NCI-H345 treated with DMSO at 0.1 percent for 48 hours (cell line): ENCODE data around the gene NR1H3.

ENCODE experiments used
- DNase-seq: peaks from one replicate; lab custom pipeline; 2025; ENCODE audit not compliant: unreplicated experiment; lab: John Stamatoyannopoulos, UW

The NR1H3 gene

DNA sequence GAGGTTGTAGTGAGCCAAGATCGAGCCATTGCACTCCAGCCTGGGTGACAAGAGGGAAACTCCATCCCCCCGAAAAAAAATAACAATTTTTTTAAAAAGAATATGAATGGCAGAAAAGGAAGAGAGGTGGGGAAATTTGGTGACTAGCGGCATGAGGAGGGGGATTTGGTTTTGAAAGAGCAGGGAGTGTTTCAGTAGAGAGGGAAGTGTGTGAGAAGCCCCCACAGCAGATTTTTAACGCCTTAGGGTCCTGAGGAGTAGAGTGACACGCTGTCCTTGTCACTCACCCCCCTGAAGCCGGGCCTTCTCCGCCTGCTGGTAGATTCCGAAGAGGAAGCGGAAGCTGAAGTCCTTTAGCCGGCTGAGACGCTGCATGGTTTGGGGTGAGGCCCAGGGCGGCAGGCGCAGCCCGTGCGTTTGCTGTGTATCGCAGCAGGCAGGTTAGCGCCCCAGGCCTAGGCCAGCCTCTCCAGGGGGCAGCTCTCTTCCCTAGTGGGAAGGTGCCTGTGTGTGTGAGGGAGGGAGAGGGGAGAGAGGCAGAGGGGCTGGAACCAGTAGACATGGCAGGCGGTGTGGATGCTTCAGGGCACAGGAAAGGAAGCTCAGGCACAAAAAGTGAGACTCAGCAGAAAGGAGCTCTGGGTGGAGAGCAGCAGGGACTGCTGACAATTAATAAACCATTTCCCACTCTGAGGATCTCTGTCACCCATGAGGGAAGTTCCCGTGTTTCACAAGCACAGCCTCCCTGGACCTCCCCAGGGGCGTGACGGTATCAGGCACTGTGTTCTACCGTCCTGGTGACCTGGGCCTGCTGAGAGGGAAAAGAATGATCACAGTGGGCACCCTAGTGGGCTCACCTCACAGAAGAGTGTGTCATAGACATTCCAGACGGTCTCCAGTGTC lies 13.1 kb upstream of the NR1H3 start:
- no peak for DNase-seq

DNA sequence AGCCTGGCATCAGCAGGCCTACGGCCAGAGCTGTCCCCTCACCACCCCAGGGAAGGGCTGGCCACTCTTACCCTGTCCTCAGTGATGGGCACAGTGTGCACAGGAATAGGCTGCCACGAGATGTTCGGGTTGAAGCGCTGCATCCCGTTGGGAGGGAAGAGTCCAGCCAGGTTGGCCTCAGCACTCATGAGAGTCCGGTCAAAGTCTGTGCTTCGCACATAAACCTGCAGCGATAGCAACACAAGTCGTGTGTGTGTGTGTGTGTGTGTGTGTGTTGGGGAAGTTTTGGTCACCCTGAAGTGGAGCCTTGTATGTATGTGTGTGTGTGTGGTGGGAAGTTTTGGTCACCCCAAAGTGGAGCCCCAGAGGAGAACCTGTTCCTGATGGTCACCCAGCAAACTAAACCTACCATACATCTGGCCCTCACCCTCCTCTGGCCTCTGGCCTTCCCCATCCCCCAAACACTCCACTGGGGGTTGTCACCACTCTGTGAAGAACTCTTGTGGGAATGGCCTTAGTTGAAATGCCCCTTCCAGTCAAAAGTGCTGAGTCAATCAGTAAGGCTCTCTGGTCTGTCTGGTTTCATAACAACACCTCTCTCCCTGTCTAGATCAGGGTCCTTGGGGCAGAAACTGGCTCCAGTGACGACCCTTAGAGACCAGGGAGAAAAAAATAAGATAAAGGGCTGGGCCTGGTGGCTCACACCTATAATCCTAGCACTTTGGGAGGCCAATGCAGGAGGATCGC lies 12.0 kb upstream of the NR1H3 start:
- DNase-seq: no peak

DNA sequence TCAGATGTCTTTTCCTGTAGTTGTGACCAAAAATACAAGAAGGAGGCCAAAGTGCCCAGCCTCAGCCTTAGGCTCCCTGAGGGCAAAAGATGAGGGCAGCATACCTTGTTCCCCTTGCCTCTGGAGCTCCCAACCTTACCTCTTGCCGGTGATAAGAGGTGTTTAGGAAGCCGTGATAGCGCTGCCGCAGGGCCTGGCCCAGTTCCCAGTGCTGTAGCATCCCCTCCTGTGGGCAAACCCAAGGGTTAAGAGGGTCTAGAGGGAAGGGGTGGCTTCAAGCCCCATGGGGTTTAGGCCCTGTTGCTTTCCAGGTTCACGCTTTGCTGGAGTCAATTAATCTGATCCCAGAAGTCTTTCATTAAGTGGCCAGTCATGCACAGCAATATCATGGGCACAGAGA lies 10.3 kb upstream of the NR1H3 start:
- no peak for DNase-seq

DNA sequence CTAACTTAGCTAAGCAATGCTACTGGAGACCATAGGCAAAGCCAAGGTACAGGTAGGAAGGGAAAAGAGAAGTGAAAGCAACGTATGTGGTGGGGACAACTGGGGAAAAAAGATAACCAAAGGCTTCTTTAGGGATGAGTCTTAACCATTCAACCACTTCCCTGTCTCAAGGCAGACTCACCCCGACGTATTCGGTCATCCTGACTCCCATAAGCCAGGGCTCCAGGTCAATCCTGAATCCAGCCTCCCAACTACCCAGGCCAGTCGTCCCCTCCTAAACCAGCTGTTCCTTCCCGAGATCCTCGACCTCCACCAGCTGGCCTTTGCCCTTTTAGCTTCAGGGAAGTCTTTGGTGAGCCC lies 9.5 kb upstream of the NR1H3 start:
- DNase-seq: no peak

DNA sequence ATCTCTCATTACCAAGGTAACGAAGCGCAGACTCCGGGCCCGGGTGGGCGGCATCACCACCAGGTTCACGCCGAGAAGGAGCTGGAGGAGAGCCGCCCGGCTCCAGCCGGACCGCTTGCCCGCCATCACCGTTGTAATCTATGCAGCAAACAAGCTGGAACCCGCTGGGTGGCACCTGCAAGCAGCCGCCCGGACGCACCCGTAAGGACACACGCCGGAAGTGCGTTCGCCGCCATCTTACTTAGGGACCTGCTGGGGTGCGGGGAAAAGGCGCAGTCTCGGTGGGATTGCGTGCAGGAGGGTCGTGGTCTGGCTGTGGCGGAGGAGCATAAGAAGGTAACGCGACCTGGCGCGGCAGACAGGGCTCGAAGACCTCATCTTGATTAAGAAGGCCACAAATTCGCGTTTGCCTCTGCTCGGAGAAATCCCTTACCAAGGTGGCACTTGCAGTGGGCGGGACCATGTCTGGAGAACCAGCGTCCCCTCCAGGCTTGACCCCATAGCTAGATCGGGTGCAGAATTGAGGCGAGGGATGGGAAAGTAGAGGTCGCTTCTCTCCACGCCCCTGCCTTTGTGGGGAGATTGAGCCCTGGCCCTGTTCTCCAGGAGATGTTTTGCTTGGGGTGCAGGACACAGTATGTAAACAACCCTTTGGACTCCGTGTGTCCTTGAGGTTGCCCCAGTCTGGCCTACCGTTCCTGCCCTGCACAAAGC lies 9.0 kb upstream of the NR1H3 start, which contains the start of gene ACP2:
Gene ACP2, minus strand, starts transcription at position 151 of the 714 bp plus-strand sequence. Its CDS starts 25 bp downstream, at position 126.
- peak; percentile 74 for DNase-seq

DNA sequence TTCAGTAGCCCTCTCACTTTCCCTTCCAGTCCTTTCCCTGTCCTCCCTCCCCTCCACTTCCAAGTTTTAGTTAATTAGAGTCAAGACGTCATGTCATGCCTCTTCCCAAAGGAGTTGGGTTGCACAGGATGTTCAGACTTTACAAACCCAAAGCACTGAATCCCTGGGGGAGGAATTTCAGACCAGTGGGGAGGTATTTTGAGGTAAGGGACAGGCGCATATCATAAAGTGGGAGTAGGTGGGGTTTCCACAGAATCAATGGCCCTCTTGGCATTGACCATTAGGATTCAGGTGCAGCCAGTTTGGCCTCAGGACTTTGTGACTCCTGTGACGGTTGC lies 8.4 kb upstream of the NR1H3 start:
- DNase-seq: no peak

DNA sequence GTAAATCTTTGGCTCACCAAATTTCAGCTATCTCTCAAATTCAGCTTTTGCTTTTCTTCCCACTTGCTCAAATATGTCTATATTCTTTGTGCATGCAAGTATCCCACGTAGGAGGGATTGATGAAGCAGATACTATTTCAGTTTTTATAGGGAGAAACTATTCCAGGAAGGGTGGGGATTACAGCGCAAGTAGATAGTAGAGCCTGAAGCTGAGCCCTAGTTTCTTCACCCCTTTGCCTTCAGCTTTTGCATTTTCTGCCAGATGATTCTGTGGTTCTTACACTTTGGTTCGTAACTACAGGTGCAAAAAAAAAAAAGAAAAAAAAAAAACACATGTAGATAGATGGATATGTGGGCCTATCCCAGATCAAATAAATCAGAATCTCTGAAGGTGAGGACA lies 6.0 kb upstream of the NR1H3 start:
- DNase-seq: no peak

DNA sequence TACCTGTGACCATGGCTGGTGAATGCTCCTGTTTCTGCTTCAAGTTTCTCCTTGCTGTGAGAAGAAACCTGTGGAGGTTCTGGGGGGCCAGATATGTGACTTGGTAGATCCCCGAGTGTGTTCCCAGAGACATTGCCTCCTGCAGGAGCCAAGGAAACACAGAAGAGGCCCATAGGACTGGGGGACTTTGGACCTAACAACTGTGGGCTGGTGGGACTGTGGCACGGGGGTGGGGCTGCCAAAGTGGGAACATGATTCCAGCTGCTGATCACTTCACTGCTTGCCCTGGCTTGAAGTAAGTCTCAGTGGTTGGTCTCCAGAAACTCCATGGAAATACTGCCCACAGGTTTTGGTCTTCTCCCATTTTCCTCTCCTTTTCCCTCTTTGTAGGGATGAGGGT lies 4.1 kb upstream of the NR1H3 start:
- DNase-seq: no peak

DNA sequence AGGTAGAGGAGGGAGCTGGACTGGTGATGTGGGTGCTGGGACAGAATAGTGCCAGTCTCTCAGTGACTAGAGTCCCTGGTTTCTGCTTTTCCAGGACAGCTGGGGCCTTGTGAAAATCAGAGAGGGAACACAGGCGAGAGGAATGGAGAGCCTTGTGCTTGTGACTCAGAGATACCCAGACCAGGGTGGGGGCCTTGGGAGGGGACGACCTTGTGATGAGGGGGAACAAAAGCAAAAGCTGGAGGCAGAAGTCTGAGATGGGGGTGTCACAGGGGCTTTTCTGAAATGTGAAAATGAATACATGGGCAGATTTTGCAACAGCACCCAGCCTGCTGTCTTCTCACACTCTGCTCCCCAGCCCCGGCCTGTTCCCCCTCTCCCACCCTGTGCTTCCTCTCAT lies 3.4 kb upstream of the NR1H3 start:
- no peak for DNase-seq

DNA sequence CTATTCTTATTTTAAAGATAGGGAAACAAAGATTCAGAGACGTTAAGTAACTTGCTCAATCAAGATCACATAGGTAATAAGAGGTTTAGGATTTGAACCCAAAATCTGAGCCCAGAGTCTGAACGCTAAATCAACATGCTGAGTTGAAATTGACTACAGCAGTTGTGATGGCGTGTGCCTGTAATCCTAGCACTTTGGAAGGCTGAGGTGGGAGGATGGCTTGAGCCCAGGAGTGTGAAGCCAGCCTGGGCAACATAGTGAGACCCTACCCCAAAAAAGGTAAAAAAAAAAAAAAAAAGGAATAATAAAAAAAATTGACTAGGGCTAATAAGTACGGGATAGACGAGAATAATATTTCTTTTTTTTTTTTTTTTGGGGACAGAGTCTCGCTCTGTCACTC lies 1.4 kb upstream of the NR1H3 start:
- DNase-seq: no peak

DNA sequence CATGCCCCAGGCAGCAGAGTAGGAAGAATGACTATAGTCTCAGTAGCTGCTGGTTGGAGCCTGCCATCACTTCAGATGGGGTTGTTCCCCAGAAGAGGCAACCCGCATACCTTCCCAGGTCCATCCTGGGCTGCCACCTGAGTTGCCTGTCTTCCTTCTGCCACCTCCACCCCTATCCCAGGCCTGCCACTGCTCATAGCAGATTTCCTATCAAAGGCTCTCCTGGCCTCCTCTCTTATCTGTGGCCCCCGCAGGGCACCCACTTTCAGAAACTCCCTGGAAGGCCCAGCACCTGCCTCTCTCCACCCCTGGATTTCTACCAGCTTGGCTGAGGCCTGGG lies 649 bp upstream of the NR1H3 start:
- no peak for DNase-seq

DNA sequence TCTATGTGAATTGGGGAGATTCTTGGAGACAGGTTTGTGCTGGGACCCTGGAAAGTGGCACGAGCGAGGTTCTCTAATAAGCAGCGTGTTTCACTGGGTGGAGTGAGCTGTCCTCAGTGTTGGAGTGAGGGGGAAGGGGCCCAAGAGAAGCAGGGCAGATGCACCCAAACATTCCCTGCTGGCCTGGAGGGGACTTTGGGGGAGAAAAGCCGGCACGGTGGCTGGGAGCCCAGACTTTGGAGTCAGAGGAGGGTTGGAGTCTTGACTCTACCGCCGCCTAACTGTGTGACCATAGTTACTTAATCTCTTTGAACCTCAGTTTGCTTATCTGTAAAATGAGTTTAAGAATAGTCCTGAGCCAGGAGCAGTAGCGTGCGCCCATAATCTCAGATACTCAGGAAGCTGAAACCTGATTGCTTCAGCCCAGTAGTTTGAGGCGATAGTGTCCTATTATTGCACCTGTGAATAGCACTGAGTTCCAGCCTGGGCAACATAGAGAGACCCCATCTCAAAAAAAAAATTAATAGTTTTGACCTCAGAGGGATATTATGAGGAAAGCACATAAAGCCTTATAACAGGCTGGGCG lies 614 bp downstream of the NR1H3 start:
- no peak for DNase-seq

DNA sequence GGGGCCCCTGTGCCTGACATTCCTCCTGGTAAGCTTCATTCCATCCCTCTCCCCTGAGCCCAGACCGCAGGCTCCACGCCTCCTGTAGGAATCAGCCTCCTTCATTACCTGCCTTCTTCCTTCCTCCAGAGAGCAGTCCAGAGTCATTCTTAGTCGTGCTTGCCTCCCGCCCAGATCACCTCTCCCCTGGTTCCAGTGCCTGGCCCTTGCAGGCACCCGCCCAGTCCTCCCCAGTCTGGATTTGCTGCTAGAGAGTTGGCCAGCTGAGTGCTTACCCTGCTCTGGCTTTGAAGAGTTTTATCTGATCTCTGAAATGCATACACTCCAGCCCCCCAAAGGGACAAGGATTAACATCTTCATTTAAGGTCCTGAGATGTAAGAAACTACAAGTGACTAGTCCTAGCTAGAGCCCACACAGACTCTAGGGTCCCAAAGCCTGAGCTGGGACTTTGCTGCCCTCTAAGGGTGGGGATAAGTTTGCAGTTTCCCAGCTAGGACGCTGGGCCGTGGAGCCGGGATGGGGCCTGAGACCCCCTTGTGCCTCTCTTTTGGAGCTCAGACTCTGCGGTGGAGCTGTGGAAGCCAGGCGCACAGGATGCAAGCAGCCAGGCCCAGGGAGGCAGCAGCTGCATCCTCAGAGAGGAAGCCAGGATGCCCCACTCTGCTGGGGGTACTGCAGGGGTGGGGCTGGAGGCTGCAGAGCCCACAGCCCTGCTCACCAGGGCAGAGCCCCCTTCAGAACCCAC lies 1.6 kb downstream of the NR1H3 start:
- no peak for DNase-seq

DNA sequence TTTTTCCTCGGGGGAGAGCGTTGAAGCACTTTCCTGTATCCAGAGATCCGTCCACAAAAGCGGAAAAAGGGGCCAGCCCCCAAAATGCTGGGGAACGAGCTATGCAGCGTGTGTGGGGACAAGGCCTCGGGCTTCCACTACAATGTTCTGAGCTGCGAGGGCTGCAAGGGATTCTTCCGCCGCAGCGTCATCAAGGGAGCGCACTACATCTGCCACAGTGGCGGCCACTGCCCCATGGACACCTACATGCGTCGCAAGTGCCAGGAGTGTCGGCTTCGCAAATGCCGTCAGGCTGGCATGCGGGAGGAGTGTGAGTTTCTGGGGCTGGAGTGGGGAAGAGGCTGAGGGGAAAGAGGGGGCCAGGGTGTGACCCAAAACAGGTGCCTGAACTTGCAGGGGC lies 2.6 kb downstream of the NR1H3 start:
- DNase-seq: no peak

DNA sequence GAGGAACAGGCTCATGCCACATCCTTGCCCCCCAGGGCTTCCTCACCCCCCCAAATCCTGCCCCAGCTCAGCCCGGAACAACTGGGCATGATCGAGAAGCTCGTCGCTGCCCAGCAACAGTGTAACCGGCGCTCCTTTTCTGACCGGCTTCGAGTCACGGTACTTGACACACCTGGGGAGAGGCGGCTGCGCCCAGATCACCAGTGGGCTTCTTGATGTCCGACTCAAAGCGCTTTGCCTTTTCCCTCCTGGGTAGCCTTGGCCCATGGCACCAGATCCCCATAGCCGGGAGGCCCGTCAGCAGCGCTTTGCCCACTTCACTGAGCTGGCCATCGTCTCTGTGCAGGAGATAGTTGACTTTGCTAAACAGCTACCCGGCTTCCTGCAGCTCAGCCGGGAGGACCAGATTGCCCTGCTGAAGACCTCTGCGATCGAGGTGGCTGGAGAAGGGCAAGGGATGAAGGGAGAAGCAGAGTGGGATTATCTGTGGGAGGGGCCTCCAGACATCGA lies 3.5 kb downstream of the NR1H3 start:
- no peak for DNase-seq

DNA sequence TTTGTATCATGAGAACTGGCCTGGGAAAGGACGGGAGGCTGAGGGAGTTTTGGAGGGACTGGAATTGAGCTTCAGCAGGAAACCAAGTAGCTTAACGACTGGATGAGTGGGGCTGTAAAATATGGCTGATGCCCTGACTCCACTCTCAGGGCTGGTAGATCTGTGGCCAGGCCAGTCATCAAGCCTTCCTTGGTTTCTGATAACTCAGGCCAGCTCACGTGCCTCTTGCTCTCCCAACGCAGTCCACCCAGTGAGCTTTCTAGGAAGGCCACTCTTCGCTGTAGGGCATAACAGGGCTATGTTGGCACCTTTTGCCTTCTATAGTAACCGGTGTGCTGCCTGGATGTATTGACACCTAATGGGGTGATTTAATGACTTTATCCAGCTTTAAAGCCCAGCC lies 6.3 kb downstream of the NR1H3 start:
- DNase-seq: no peak

DNA sequence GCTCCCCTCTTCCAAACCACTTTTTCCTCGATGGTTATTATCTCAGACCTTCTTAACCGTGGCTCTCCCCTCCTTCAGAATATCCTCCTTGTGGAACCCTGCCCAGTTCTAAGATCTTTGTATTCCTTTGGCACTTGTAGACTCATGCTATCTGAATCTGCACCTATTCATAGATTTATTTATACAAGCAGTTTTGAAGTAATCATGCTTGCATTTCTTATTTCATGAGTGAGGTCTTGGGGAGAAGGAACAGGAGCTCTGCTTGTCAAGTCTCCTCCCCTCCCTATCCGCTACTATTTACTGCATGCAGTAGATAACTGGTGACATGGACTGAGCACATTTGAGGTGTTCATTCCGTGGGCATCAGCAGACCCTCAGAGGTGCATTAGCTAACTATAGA lies 6.7 kb downstream of the NR1H3 start:
- no peak for DNase-seq

DNA sequence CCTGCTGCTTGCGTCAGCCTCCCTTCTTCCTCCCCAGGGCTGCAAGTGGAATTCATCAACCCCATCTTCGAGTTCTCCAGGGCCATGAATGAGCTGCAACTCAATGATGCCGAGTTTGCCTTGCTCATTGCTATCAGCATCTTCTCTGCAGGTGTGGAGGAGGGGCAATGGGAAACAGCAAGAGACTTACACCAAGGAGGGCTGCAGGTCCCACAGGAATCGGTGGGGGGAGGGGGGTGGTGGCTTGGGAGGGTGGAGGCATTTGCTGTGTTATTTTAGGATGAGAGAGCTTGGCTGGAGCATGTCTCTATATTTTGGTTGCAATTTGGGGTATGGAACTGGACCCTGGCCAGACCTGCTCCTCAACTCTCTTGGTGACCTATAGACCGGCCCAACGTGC lies 10.1 kb downstream of the NR1H3 start:
- no peak for DNase-seq

DNA sequence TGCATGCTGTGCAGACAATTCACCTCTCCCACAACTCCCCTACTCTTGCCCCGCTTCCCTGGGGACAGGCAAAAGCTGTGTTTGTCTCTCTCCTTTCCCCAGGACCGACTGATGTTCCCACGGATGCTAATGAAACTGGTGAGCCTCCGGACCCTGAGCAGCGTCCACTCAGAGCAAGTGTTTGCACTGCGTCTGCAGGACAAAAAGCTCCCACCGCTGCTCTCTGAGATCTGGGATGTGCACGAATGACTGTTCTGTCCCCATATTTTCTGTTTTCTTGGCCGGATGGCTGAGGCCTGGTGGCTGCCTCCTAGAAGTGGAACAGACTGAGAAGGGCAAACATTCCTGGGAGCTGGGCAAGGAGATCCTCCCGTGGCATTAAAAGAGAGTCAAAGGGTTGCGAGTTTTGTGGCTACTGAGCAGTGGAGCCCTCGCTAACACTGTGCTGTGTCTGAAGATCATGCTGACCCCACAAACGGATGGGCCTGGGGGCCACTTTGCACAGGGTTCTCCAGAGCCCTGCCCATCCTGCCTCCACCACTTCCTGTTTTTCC lies 10.7 kb downstream of the NR1H3 start:
- no peak for DNase-seq

DNA sequence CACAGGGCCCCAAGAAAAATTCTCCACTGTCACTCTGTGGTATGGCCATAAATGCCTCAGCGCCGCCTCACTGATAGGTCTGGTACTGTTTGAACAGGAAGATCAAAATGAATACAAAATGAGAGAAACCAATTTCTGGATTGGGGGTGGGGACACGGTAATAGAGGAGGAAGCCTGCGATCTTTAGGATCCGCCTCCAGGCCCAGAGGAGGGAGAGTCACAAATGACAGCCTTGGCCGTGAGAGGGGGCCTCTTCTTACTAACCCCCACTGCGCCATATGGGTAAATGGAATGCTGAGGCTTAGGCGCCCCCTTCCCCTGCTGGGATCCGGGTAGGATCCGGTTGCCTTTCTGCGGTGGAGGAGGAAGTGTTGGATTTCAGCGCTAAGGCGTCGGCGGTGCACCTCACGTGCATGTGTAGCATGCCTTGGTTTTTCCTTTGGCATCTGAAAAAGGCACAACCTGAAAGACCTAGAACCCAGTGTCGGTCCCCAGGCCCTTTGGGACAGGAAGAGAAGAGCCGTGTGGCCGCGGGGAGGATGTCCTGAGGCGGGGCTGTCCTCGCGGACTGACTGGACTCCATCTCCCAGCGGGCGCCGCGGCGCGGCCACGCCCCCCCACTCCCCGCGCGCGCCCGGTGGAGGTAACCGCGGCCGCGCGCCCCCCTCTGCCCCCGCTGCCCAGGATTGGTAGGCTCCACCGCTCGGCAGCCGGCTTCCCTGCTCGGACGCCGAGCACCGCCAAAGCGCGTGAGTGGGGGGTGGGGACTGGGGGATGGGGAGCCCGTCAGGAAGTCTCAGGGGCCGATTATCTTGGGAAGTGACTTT lies 11.4 kb downstream of the NR1H3 start:
- peak; percentile 85 for DNase-seq
